BLaER1 treated with 17β-estradiol and CSF1 and Interleukin-3, amounts not matched to agents 10 nM and 100 nM (cell line): ENCODE results near the gene GLP1R.

ENCODE experiments used
- H3K27ac ChIP-seq, 11 experiments: shearing (Covaris generic); formaldehyde crosslinking; 2 replicates each; pipeline ENCODE4 v1.8.1; 2022
- H3K27me3 ChIP-seq, 11 experiments: shearing (Covaris generic); formaldehyde crosslinking; 2 replicates each; pipeline ENCODE4 v1.8.1; 2022
- H3K36me3 ChIP-seq, 11 experiments: shearing (Covaris generic); formaldehyde crosslinking; 2 replicates each; pipeline ENCODE4 v1.8.1; 2022
- H3K4me1 ChIP-seq, 10 experiments: shearing (Covaris generic); formaldehyde crosslinking; 2 replicates each; pipeline ENCODE4 v1.8.1; 2022
- H3K4me2 ChIP-seq, 11 experiments: shearing (Covaris generic); formaldehyde crosslinking; 2 replicates each; pipeline ENCODE4 v1.8.1; 2022
- H3K4me3 ChIP-seq, 10 experiments: shearing (Covaris generic); formaldehyde crosslinking; 2 replicates each; pipeline ENCODE4 v1.8.1; 2022
- H3K9ac ChIP-seq, 11 experiments: shearing (Covaris generic); formaldehyde crosslinking; 2 replicates each; pipeline ENCODE4 v1.8.1; 2022
- H3K9me3 ChIP-seq, 11 experiments: shearing (Covaris generic); formaldehyde crosslinking; replicated peaks in 1 of 11; 2 replicates each; pipeline ENCODE4 v1.8.1; 2022
- H4K20me1 ChIP-seq, 11 experiments: shearing (Covaris generic); formaldehyde crosslinking; 2 replicates each; pipeline ENCODE4 v1.8.1; 2022
- Cebpa-rat ChIP-seq, 11 experiments: shearing (Covaris generic); IDR thresholded peaks; 2 replicates each; pipeline ENCODE4 v1.8.1; 2022

GLP1R gene

DNA sequence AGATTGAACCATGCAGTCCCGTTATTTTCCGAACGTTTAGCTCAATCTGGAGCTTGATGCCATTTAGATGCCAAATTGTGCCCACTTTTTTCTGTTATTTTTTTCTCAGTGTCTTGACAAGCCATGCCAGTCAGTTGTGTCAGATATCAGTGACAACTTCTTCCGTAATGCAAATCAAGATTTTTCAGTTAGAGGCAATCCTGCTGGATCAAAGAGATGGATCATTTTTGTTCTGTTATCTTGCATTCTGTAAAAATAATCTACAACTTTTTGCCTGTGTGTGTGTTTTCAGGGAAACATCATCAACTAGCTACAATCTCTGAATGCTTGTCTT is 31.1 kb upstream of the GLP1R start:
- H3K36me3 ChIP-seq = no peaks in the 10 kb centered on the region
- TF ChIP-seq Cebpa-rat (IDR thresholded peaks at IDR 0.05) = no peak
- peaks cover 0 to 12% (median 10%) of the 10 kb centered on the region in 10 experiments; a peak in 15 of 20 replicates for H3K4me1 ChIP-seq
- H3K4me3 ChIP-seq = no peak overlapping the region
- no peak overlapping the region for H3K4me2 ChIP-seq
- no peak overlapping the region for H3K9ac ChIP-seq
- no peak overlapping the region for H3K27ac ChIP-seq
- H4K20me1 ChIP-seq = no peaks in the 10 kb centered on the region
- H3K9me3 ChIP-seq = peaks cover 0 to 26% (median 11%) of the 10 kb centered on the region in 11 experiments; a peak in 14 of 22 replicates
- H3K27me3 ChIP-seq = no peaks in the 10 kb centered on the region

DNA sequence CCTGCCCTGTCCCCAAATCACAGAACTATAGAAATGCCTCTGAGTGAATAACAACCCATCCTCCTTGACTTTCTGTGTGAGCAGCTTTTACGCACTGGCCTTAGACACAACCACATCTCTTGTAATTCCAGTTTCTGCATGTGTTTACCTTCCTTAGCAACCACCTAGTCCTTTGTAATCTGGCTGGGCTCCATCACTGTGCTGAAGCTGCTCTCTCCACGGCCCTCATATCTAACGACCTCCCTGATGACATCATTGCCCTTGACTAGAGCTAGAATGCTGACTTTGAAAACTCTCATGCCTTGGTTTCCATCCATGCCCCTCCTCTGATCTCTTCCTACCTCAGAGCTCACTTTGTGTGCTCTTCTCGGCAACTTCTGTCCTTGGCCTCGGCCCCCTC is 30.5 kb upstream of the GLP1R start:
- H3K4me1 ChIP-seq = peaks cover 0 to 17% (median 13%) of the 10 kb centered on the region in 10 experiments; a peak in 15 of 20 replicates
- no peak for TF ChIP-seq Cebpa-rat (IDR thresholded peaks at IDR 0.05)
- no peak overlapping the region for H3K4me3 ChIP-seq
- H3K4me2 ChIP-seq = no peak overlapping the region
- no peak overlapping the region for H3K27ac ChIP-seq
- peaks cover 0 to 26% (median 11%) of the 10 kb centered on the region in 11 experiments; a peak in 14 of 22 replicates for H3K9me3 ChIP-seq
- no peaks in the 10 kb centered on the region for H4K20me1 ChIP-seq
- no peaks in the 10 kb centered on the region for H3K27me3 ChIP-seq
- H3K36me3 ChIP-seq = no peaks in the 10 kb centered on the region
- no peak overlapping the region for H3K9ac ChIP-seq

DNA sequence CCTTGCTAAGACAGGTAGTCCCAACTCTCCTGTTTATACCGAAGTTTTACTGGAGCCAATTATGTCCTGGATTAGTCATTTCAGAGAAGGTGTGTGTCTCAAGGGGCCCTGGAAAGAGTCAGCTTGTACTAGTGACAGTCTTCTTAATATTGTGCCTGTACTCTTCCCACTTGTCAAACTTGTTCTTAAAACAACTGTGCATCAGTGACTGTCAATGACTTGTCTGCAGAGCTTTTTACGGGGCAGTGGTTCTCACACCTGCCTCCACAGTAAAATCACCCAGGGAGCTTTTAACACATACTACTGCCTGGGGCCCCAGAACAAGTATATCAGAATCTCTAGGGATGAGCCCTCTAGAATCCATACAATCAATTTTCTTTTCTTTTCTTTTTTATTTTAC is 28.4 kb upstream of the GLP1R start:
- no peak for TF ChIP-seq Cebpa-rat (IDR thresholded peaks at IDR 0.05)
- H3K36me3 ChIP-seq = no peaks in the 10 kb centered on the region
- H3K4me2 ChIP-seq = no peak overlapping the region
- no peak overlapping the region for H3K4me3 ChIP-seq
- H4K20me1 ChIP-seq = no peaks in the 10 kb centered on the region
- peaks cover 0 to 17% (median 7%) of the 10 kb centered on the region in 11 experiments; a peak in 12 of 22 replicates for H3K9me3 ChIP-seq
- H3K27me3 ChIP-seq = no peaks in the 10 kb centered on the region
- H3K27ac ChIP-seq = no peak overlapping the region
- H3K4me1 ChIP-seq = peaks cover 0 to 28% (median 19%) of the 10 kb centered on the region in 10 experiments; a peak in 15 of 20 replicates
- H3K9ac ChIP-seq = no peak overlapping the region

DNA sequence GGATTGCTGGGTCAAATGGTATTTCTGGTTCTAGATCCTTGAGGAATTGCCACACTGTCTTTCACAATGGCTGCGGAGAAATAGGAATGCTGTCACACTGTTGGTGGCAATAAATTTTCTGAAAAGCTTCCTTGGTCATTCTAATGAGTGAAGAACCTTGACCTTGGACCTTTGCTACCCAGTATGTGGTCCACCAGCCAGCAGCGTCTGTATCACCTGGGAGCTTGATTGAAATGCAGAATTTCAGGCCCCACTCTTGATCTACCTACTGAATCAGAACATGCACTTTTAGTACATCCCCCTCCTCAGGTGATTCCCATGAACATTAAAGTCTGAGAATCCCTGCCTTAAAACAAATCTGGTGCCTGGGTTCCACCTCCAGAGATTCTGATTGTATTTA is 27.5 kb upstream of the GLP1R start:
- H3K4me1 ChIP-seq = peaks cover 0 to 38% (median 28%) of the 10 kb centered on the region in 10 experiments; a peak in 16 of 20 replicates
- no peaks in the 10 kb centered on the region for H4K20me1 ChIP-seq
- H3K9me3 ChIP-seq = peaks cover 0 to 8% (median 0%) of the 10 kb centered on the region in 11 experiments; a peak in 4 of 22 replicates
- no peak overlapping the region for H3K4me2 ChIP-seq
- no peak overlapping the region for H3K4me3 ChIP-seq
- no peak for TF ChIP-seq Cebpa-rat (IDR thresholded peaks at IDR 0.05)
- H3K27ac ChIP-seq = no peak overlapping the region
- H3K36me3 ChIP-seq = no peaks in the 10 kb centered on the region
- H3K9ac ChIP-seq = no peak overlapping the region
- H3K27me3 ChIP-seq = no peaks in the 10 kb centered on the region

DNA sequence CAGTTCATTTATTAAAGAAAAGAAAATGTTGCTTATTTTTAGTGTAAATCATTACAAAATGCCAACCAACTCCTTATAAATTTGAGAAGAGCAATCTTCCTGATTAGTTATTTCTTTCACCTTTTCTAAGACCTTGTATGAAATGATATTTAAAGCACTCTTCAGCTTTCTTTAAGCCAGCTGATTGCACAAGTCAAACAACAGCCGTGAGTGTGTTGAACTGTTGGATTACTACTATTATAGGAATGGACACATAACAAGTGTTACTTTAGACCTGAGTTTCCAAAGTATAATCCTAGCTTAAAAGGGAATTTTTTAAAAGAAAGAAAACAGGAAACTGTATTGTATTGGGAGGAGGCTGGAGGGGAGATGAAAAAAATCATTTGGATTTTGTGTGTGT is 26.8 kb upstream of the GLP1R start:
- peak overlapping the region in 9 of 11 experiments; percentile 31 to 69 (median 55); a peak in 14 of 22 replicates for H3K4me2 ChIP-seq
- no peaks in the 10 kb centered on the region for H4K20me1 ChIP-seq
- H3K4me1 ChIP-seq = peaks cover 0 to 45% (median 35%) of the 10 kb centered on the region in 10 experiments; a peak in 17 of 20 replicates
- no peak overlapping the region for H3K27ac ChIP-seq
- no peak for TF ChIP-seq Cebpa-rat (IDR thresholded peaks at IDR 0.05)
- H3K9me3 ChIP-seq = peaks cover 0 to under 1% (median 0%) of the 10 kb centered on the region in 11 experiments; a peak in 1 of 22 replicates
- H3K4me3 ChIP-seq = no peak overlapping the region
- H3K36me3 ChIP-seq = no peaks in the 10 kb centered on the region
- H3K27me3 ChIP-seq = no peaks in the 10 kb centered on the region
- H3K9ac ChIP-seq = no peak overlapping the region

DNA sequence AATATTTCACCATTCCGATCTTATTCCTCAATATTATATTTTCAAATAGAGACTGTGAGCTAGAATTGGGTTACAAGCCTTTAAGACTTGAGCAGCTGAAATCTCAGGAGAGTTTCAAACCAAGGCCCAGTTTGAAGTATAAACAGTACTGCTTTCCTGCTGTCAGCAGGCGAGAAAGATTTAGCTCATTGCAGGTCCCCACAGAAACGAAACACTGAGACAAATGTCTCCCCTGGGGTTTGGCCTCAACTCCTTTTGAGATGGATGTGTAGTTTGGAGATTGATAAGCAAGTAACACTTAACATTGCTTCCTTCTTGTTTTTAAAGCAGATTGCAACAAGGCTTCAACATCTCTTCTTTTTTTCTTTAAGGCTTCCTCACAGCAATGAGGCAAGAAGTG is 22.4 kb upstream of the GLP1R start:
- Histone ChIP-seq H3K27ac (peak overlapping the region in 3 of 11 experiments; percentile 3 to 34 (median 12); a peak in 1 of 22 replicates), H4K20me1 (no peaks in the 10 kb centered on the region), H3K36me3 (no peaks in the 10 kb centered on the region), H3K4me1 (peaks cover 0 to 67% (median 55%) of the 10 kb centered on the region in 10 experiments; a peak in 17 of 20 replicates), H3K27me3 (no peaks in the 10 kb centered on the region), H3K9ac (peak overlapping the region in 2 of 11 experiments; percentile 3 to 24; a peak in 1 of 22 replicates), H3K4me3 (no peak overlapping the region; a peak in 1 of 20 replicates), H3K9me3 (no peaks in the 10 kb centered on the region), H3K4me2 (peak overlapping the region; percentile 5 to 91 (median 62); a peak in 20 of 22 replicates)
- TF ChIP-seq Cebpa-rat (IDR thresholded peaks at IDR 0.05) = no peak

DNA sequence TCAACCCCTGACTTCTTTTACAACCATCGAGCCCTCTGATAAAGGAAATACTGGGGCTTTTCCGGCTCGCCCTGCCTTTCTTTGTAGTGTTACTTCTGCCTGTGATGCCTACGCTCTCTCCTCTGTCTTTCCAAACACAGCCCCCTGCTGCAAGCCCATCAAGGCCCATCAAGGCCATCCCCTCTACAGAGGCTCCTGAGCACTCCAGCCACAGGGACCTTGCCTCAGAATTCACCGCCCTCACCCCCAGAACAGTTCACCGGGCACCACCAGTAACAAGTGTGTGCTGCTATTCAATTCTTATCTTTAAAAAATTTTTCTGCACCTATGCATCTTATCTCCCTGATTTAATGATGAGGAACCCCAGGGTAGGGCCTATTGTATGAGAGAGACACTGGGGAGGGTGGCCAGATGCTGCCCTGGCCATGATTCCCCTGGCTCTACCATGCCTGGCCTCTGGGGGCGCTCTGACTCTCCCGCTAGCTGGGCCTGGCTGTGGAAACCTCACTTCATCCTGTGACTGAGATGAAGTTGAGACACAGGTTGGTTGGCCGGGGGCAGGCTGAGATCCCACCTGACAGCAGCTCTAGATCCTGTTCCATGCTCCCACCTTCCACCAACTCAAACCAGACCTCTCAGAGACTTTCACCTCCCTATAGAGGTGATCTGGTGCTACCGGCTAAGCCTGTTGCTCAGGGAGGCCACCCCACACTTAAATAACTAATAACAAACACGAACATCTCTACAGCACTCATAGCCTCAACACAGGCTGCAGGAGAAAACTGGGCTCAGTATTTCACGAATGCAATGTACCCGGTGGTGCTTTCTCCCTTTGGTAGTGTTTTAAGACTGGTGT is 19.2 kb upstream of the GLP1R start:
- Histone ChIP-seq H4K20me1 (no peaks in the 10 kb centered on the region), H3K9ac (no peak overlapping the region), H3K27me3 (no peaks in the 10 kb centered on the region)

DNA sequence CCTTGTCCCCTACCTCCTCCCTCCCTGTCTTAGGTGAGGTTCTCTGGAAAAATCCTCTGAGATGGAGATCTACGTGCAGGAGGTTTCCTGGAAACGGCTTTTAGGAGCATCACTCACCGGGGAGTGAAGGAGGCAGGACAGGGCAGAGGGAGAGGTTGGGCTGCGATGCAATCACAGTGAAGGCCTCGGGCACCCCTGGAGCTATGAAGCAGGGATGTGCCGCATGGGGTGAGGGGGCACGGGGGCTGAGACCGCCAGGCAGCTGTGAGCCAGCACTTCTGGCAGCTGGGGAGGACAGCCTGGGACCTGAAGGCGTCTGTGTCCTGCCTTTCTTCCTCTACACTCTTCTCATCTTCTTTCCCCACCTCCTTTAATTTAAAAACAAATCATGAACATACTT is 12.9 kb upstream of the GLP1R start:
- peaks cover 0 to 7% (median 0%) of the 10 kb centered on the region in 11 experiments; a peak in 2 of 22 replicates for H3K27me3 ChIP-seq
- H3K9me3 ChIP-seq = no peaks in the 10 kb centered on the region
- no peak overlapping the region for H3K4me3 ChIP-seq
- no peaks in the 10 kb centered on the region for H3K36me3 ChIP-seq
- no peak for TF ChIP-seq Cebpa-rat (IDR thresholded peaks at IDR 0.05)
- H4K20me1 ChIP-seq = 0 out of 22 replicates have a peak, but pooled peaks cover 0 to 5% (median 0%) of the 10 kb centered on the region in 11 experiments
- peak overlapping the region in 9 of 11 experiments; percentile 3 to 94 (median 85); a peak in 15 of 22 replicates for H3K4me2 ChIP-seq
- no peak overlapping the region; a peak in 1 of 22 replicates for H3K27ac ChIP-seq
- peaks cover 25 to 43% (median 38%) of the 10 kb centered on the region in 10 experiments for H3K4me1 ChIP-seq
- H3K9ac ChIP-seq = no peak overlapping the region

More for the DNA sequence above, 19.2 kb upstream of the GLP1R start:
- Histone ChIP-seq H3K36me3 (no peaks in the 10 kb centered on the region), H3K4me3 (no peak overlapping the region), H3K27ac (no peak overlapping the region), H3K9me3 (no peaks in the 10 kb centered on the region), H3K4me1 (peaks cover 0 to 48% (median 43%) of the 10 kb centered on the region in 10 experiments; a peak in 17 of 20 replicates), H3K4me2 (peak overlapping the region in 3 of 11 experiments; percentile 73 to 91 (median 84); a peak in 4 of 22 replicates)
- no peak for TF ChIP-seq Cebpa-rat (IDR thresholded peaks at IDR 0.05)

DNA sequence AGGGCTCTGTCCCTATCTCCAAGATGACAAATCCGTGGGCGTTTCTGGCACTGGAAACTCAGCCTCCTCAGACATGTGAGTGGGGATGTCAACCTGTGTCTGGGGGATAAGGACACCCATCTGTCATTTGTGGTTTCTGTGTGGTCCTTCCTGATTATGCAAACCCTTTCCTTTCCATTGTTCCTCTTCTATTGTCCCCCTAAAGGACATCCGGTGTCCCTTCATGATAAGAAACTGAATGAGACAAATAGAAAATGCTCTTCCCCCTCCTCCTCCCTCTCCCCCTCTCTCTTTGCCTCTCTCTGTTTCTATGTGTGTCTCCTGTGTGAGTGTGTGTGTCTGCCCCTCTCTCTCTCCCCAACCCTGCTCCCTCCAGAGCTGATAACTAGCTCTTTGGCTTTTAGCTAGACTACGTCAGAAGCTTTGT is 11.5 kb upstream of the GLP1R start:
- H3K4me3 ChIP-seq = peak overlapping the region in 3 of 10 experiments; percentile 4 to 42 (median 22); a peak in 4 of 20 replicates
- 0 out of 22 replicates have a peak, but pooled peaks of 1 of the 11 experiments have one; percentile 5 for TF ChIP-seq Cebpa-rat (IDR thresholded peaks at IDR 0.05)
- H3K36me3 ChIP-seq = no peaks in the 10 kb centered on the region
- peak overlapping the region in 3 of 11 experiments; percentile 3 to 18 (median 11); a peak in 5 of 22 replicates for H3K9ac ChIP-seq
- peaks cover 0 to 7% (median 0%) of the 10 kb centered on the region in 11 experiments; a peak in 2 of 22 replicates for H3K27me3 ChIP-seq
- peaks cover 0 to 5% (median 0%) of the 10 kb centered on the region in 11 experiments; a peak in 3 of 22 replicates for H3K9me3 ChIP-seq
- peaks cover 31 to 52% (median 46%) of the 10 kb centered on the region in 10 experiments for H3K4me1 ChIP-seq
- peak overlapping the region; percentile 66 to 94 (median 85) for H3K4me2 ChIP-seq
- peak overlapping the region in 8 of 11 experiments; percentile 42 to 61 (median 49); a peak in 11 of 22 replicates for H3K27ac ChIP-seq
- 0 out of 22 replicates have a peak, but pooled peaks cover 0 to 5% (median 0%) of the 10 kb centered on the region in 11 experiments for H4K20me1 ChIP-seq
